Lung (tissue), 12 donors: ENCODE data around the gene ACER3. TPM values are rescaled to one million over a fixed set of nuclear protein-coding genes. Genes with fewer than 3 reads are reported as not detected.
"Not testable (repeated sequence)": the region's sequence is repeated elsewhere in the genome, so short reads cannot be mapped to it uniquely, and the experiment has no call there.

Source experiments
- ATAC-seq: fragments of 200-7000 bp; cut with Tn5 transposase; one replicate; pipeline ENCODE4 v1.9.1; 2020; ENCODE audit warnings: moderate number of reproducible peaks; ENCODE audit not compliant: insufficient read depth, low FRiP score
- DNase-seq, 3 donors: peaks; one replicate each; pipeline ENCODE4 v3.0.0-alpha.2; 2013 to 2017
- H3K27ac ChIP-seq, 2 donors: one replicate each; pipeline ENCODE4 v1.5.1; 2013; ENCODE audit warnings: mild to moderate bottlenecking in 2 of 2, moderate library complexity in 2 of 2, control low read depth in 1 of 2, inconsistent platforms in 1 of 2, low read depth in 1 of 2, low read length in 1 of 2
- H3K27me3 ChIP-seq, 3 donors: one replicate each; pipeline ENCODE4 v1.5.1; 2013; ENCODE audit warnings: low read length in 2 of 3; ENCODE audit not compliant: control insufficient read depth in 3 of 3, insufficient read depth in 3 of 3
- H3K36me3 ChIP-seq, 4 donors: one replicate each; pipeline ENCODE4 v1.5.1; 2013; ENCODE audit warnings: low read length in 4 of 4, mild to moderate bottlenecking in 1 of 4, moderate library complexity in 1 of 4; ENCODE audit not compliant: control insufficient read depth in 4 of 4, insufficient read depth in 4 of 4
- H3K4me1 ChIP-seq, 5 donors: one replicate each; pipeline ENCODE4 v1.5.1; 2013; ENCODE audit warnings: low read length in 5 of 5, mild to moderate bottlenecking in 2 of 5, moderate library complexity in 1 of 5; ENCODE audit not compliant: control insufficient read depth in 5 of 5, insufficient read depth in 5 of 5
- H3K4me3 ChIP-seq: one replicate; pipeline ENCODE4 v1.5.1; 2013; ENCODE audit warnings: mild to moderate bottlenecking, control low read depth, moderate library complexity
- H3K9ac ChIP-seq, 2 donors: one replicate each; pipeline ENCODE4 v1.5.1; 2013; ENCODE audit warnings: low read length in 2 of 2, control low read depth in 1 of 2; ENCODE audit not compliant: insufficient read depth in 1 of 2
- H3K9me3 ChIP-seq, 4 donors: one replicate each; pipeline ENCODE4 v1.5.1; 2013; ENCODE audit warnings: low read length in 3 of 4, mild to moderate bottlenecking in 1 of 4, moderate library complexity in 1 of 4; ENCODE audit not compliant: control insufficient read depth in 4 of 4, insufficient read depth in 3 of 4
- CTCF ChIP-seq: IDR thresholded peaks from 2 replicates; pipeline ENCODE4 v1.5.1; 2012; ENCODE audit warnings: mild to moderate bottlenecking; ENCODE audit errors: control extremely low read depth, extremely low read depth
- WGBS, 2 donors: extraction: QIAGEN DNeasy Blood & Tissue Kit; methylation state at CpG; one replicate each; pipeline ENCODE4 v1.1.7; 2013; 5-methylcytosine and 5-hydroxymethylcytosine counted together
- polyA plus RNA-seq, 2 donors: library from polyadenylated mRNA; stranded (reverse); fragments of 200-250 nt; gene quantifications; one replicate each; pipeline ENCODE4 v1.2.1, GENCODE V29; 2013
- total RNA-seq, 2 donors: library from RNA; depleted of rRNA in 1 of 2; stranded (reverse); fragments of >200 nt in 1 of 2; gene quantifications; one replicate each; pipeline ENCODE4 v1.2.1, GENCODE V29; 2014 to 2021
- donor health status: control.
- donor health status: control.
- donor health status: Bipolar disorder and iron deficiency.
- donor health status: healthy.
- donor health status: DM: yes; HTN: yes; CAD: no.

The ACER3 gene
- total and polyA plus RNA-seq, 4 donors = 7.9 to 37.0 (median 12.7) TPM

GRCh38 chr11:77002776-77003175 is 142.1 kb downstream of the ACER3 start:
- no peak for ATAC-seq
- WGBS, 2 donors = 98 to 100% methylated on average over 2 of the region's 2 CpGs
- peaks cover 0 to 3% (median 0%) of the 10 kb centered on the region in 4 donors for H3K9me3 ChIP-seq

GRCh38 chr11:77003963-77004362 is 143.2 kb downstream of the ACER3 start:
- no peak overlapping the region for H3K4me3 ChIP-seq
- ATAC-seq = no peak
- H3K9me3 ChIP-seq = peaks cover 0 to 6% (median 0%) of the 10 kb centered on the region in 4 donors
- DNase-seq = no peak
- H3K27me3 ChIP-seq = no peaks in the 10 kb centered on the region
- H3K9ac ChIP-seq = no peak overlapping the region
- peaks cover 0 to 6% (median 3%) of the 10 kb centered on the region in 4 donors for H3K36me3 ChIP-seq
- H3K4me1 ChIP-seq = no peaks in the 10 kb centered on the region
- no peak for TF ChIP-seq CTCF
- 43 to 64% methylated on average over 2 of the region's 2 CpGs for WGBS, 2 donors
- no peak overlapping the region for H3K27ac ChIP-seq

More at GRCh38 chr11:77002776-77003175, 142.1 kb downstream of the ACER3 start:
- Histone ChIP-seq H3K4me1 (no peaks in the 10 kb centered on the region), H3K36me3 (peaks cover 0 to 6% (median 3%) of the 10 kb centered on the region in 4 donors), H3K9ac (no peak overlapping the region), H3K4me3 (no peak overlapping the region), H3K27ac (no peak overlapping the region), H3K27me3 (no peaks in the 10 kb centered on the region)
- no peak for TF ChIP-seq CTCF
- DNase-seq = no peak

GRCh38 chr11:77009533-77010160 is 148.9 kb downstream of the ACER3 start:
- H3K27ac ChIP-seq = no peak overlapping the region
- H3K4me1 ChIP-seq = no peaks in the 10 kb centered on the region
- no peak overlapping the region for H3K4me3 ChIP-seq
- no peaks in the 10 kb centered on the region for H3K27me3 ChIP-seq
- no peak for TF ChIP-seq CTCF
- no peak for ATAC-seq
- no peak overlapping the region for H3K9ac ChIP-seq
- DNase-seq = no peak
- H3K9me3 ChIP-seq = peaks cover 0 to 4% (median 0%) of the 10 kb centered on the region in 4 donors
- peaks cover 0 to 9% (median 3%) of the 10 kb centered on the region in 4 donors for H3K36me3 ChIP-seq

- ATAC-seq (no peak), DNase-seq (no peak)
- Histone ChIP-seq H3K36me3 (peaks cover 0 to 8% (median 2%) of the 10 kb centered on the region in 4 donors), H3K27ac (no peak overlapping the region), H3K4me1 (no peaks in the 10 kb centered on the region), H3K4me3 (no peak overlapping the region), H3K9ac (no peak overlapping the region), H3K9me3 (no peaks in the 10 kb centered on the region), H3K27me3 (no peaks in the 10 kb centered on the region)
- WGBS, 2 donors = 94 to 96% methylated on average over 2 of the region's 2 CpGs
- no peak for TF ChIP-seq CTCF
These were observed 154.0 kb downstream of the ACER3 start for GRCh38 chr11:77014669-77015068.

GRCh38 chr11:77018396-77018924 is 157.7 kb downstream of the ACER3 start:
- H3K4me3 ChIP-seq, ATAC-seq, DNase-seq, H3K36me3 ChIP-seq, H3K9me3 ChIP-seq, H3K4me1 ChIP-seq, H3K27ac ChIP-seq, H3K27me3 ChIP-seq, H3K9ac ChIP-seq: not testable (repeated sequence)
- WGBS, 2 donors = 68 to 86% methylated on average over 2 of the region's 2 CpGs
